Fibroblast of skin of scalp (primary cell): Measurements from ENCODE around the gene BICD2.

Experiments
- DNase-seq: peaks from one replicate; pipeline ENCODE4 v3.0.0-alpha.2; 2013

Gene BICD2

DNA sequence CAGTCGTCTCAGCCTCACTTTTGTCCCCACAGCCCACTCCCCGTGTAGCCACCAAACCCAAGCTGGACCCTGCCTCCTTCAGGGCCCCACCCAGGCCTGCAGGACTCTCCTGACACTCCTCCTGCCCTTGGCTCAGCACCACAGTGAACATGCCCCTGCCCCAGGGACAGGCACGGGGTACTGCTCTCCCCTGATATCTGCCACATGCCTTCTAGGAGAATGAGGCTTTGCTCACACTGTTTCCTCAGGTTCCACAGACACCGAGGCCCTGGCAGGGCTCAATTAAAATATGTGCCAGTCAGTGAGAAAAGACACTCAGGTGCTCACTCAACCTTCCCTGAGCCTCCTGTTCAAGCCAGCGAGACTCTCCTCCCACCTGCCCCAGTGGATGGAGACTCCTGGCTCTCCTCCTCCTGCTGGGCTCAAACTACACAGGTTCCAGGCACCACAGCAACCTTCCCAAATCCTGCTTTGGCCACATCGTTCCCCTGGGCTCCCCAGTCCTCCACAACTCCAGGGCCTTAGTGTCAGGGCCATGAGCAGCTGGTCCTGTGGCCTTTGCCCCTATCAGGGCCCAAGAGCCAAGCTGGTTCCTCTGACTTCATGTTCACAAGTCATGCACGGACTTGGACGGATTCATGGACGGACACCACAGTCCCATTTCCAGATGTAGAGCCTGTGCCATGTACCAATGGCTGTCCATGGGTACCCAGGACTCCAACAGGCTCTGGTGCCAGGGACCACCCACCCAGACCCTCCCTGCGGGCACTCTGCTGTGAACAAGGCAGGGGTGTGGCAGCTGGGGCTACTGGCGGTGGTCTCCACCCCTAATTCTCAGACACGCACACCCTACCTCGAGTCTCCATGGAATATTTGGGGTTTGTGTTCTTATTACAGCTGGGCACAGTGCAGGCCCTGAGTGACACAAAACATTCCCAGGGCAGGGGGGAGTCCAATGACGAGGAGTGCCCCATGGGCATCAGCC lies 36.6 kb downstream of the BICD2 start:
- DNase-seq = no peak

DNA sequence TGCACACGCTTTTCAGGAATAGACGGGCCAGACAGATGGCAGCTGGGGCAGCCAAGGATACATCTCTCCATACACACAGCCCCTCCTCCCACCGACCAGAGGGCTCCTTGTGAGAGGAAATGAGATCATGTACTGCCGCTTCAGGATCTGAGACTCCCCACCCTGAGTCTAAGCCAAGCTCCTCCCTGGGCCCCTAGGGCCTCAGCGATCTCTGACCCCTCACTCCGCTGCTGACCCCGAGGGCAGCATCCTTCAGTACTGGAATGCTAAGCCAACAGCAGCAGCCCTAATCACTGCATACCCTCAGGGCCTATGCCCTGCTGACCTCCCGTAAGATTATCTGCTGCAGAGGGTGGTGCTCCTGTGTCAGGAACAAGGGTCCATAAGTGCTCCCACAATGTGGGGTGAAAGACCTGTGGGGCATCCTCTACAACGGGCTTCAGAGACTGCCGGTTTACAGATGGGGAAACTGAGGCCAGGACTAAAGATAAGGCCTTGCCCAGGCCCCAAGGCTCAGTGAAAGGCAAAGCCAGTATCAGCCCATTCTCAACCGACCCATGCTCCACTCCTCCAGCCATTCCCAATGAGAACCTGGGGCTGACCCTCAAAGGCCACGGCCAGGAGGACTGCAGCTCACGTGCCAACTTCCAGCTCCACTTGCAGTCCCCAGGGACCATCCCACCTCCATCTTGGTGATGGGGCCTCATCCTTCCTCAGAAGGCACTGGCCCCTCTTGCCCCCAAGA lies 37.5 kb downstream of the BICD2 start:
- peak; percentile 15 for DNase-seq

- no peak for DNase-seq
These were observed 38.3 kb downstream of the BICD2 start for GRCh38 chr9:92726348-92726747.

- no peak for DNase-seq
These were observed 38.9 kb downstream of the BICD2 start for GRCh38 chr9:92725766-92726165.

DNA sequence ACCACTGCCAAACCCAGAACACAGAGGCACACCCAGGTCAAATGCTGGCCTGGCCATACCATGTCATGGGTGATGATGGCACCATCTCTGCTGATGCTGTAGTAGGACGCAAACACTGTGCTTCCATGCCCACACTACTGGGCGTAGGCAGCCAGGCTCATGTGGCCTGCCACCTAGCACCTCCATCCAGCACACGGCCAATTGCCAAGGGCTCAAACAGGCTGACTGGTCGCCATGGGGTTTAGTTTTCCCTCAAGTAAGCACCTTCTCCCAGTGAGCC lies 39.4 kb downstream of the BICD2 start:
- DNase-seq = no peak

DNA sequence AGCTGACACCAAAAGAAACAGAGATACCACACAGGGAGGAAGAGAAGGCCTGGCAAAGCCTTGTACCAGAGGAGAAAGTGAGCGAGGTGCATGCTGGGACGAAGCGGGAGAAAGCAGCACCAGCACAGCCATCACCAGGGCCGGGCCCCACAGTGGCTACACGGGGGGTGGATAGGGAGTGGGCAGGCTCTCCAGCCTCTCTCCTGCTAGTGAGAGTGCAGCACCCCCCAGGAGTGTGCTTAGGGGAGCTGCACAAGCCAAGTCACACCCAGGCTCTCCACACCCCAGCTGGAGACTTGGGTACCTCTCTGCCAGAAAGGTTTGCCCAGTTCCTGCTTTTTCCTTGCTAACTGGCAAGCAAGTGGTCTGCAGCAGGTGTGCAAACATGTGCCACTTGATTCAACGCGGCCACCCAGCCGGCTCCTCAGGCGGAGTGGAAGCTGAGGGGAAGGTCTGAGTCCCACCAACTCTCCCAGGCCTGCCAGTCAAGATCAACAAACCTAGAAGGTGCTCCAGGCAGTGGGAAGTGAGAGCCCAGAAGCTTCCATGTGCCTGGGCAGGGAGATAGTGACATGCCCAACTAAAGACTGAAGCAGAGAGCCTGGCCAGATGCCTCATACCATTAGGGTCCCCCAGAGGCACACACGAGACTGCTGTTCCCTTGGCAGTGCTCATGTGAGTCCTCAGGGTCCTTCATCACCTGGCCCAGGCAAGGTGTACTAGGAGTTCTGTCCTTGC lies 39.9 kb downstream of the BICD2 start:
- no peak for DNase-seq

- DNase-seq = no peak
These were observed 40.8 kb downstream of the BICD2 start for GRCh38 chr9:92723801-92724323.

GRCh38 chr9:92723299-92723625 lies 41.4 kb downstream of the BICD2 start:
- peak; percentile 31 for DNase-seq

DNA sequence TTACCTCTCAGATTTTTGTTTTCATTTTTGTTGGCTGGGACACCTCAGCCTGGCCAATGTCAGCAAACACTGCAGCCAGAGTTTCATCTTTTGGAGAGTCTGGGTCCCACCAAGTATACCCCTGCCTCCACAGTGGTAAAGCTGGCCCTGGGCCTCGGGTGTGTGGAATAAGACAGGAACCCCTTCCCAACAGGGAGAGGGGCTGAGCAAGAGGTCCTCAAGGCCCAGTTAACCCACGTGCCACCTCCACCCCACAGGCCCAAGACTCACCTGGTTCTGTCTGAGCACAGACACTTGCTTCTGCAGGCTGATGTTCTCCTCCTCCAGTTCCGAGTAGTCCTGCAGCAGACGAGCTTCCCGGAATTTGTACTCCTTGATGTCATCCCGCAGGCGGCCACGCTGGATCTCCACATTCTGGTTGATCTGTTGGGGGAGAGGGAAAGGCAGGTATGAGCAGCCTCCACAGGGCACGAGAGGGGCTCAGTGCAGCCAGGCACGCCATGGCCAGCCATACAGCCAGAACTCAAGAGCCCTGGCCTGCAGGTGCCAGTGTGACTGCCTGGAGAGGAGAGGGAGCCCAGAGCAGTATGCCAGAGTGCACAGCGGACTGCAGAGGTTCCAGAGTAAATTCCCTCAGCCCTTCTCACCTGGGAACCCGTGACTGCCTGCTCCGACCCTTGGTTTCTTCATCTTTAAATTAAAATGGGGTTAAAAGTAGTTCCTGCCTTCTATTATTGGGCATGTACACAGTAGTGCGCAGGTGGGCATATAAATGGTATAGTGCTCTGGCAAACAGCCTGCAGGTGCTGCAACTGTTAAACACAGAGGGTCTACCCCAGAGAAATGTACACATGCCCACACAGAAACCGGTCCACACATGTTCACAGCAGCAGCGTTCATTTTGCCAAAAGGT lies 42.0 kb downstream of the BICD2 start:
- no peak for DNase-seq

- DNase-seq = no peak
These were observed 43.1 kb downstream of the BICD2 start for GRCh38 chr9:92721548-92721947.

DNA sequence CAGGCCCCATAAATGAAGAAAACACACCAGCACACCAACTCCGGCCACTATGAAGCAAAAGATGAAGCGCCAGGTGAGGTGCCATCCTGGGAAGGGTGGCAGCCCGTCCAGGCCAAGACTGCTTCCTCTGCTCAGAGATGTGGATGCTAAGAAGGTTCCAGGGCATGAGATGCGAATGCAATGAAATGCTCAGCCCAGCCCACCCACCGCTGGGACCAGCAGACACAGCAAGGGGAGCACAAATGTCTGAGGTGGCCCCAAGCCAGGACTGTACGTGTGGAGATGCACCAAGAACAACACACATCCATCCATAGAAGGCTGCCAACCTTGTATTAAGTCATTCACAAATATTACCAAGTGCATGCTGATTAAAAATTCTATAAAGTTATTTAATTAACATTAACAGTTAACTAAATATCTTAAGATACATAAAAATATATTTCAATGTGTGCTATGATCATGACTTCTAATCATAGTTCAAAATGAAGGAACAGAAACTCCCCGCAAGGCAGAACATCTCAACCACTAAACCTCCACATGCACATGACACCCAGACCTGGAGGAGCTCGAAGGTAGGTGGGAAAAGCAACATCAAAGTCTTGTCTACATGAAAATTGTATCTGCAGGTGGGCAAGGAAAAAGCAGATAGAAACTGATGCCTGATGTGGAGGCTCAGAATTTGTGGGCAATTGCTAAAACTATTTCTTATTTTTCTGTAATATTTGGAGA lies 43.7 kb downstream of the BICD2 start:
- no peak for DNase-seq

DNA sequence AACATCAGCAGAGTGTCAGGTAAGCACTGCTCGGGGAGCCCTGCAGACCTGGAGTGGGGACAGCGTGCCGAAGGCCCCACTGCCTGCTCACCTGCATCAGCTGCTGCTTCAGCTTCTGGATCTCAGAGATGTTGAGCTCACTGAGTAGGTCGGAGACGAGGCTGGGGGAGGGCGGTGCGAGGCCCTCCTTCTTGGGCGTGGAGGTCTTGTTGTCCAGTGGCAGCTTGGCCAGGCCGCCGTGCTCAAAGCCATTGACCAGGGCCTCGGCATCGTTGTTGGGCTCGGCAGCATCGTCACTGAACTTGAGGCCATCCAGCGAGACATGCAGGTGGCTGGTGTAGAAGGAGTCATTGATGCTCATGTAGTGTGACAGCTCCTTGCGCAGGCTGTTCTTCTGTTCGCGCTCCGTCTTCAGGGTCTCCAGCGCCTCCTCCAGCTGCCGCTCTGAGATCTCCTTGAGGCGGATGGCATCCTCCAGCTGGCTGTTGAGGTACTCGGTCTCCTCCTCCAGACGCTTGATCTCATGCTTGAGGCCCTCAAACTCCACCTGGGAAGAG lies 44.3 kb downstream of the BICD2 start:
- no peak for DNase-seq

- no peak for DNase-seq
These were observed 45.5 kb downstream of the BICD2 start for GRCh38 chr9:92719028-92719647.

DNA sequence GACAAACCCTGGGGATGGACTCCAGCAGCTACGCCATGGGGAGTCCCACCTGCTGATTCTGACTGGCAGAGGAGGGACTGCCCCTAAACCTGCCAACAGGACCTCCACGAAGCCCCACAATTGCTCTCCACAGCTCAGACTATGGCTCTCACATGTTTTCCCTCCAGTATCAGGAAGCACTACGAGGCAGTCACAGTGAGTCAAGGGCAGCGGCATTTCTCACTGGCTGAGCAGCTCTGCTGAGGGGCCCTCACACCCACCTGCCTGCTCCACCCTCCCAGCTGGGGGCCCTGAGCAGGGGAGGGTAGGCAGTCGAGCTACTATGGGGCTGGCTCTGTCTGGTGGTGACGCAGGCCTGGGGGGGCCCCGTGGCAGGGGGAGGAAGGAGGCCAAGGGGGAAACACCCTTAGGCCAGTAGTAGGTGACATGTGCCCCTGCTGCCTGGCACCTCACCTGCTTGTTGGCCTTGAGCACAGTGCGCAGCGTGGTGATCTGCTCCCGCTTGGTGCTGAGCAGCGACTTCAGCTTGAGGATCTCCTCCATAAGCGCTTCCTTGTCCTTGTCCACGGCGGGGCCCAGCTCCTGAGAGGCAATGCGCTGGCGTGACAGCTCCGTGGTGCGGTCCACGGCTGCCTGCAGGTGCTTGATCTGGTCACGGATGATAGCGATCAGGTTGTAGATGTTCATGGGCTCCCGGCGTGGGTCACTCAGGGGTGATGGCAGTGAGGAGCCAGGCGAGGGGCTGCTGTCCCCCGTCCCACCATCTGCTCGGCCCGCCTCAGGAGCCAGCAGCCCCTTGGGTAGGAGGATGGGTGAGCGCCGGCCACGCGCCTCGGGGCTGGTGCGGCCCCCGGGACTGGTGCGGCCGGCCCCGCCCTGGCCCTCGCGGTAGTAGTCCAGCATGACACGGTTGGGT lies 46.3 kb downstream of the BICD2 start:
- no peak for DNase-seq

- DNase-seq = no peak
These were observed 47.2 kb downstream of the BICD2 start for GRCh38 chr9:92717201-92718085.

DNA sequence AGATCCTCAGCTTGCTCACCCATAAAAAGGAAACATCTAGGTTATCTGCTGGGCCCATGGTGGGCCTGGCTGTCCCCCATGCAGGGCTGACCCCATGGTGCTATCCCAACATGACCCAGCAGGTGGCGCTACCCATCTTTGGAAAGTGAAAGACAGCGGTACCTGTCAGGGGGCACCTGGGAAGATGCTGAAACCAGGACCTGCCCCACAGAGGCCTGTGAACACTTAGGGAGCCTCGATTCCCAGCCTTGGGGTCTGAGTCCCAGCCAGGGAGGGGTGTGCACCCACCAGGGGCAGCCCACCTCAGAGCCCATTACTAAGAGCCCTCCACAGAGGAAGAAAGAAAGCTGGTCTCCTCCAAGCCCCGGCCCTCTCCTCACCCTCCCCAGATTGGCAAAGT lies 48.1 kb downstream of the BICD2 start:
- DNase-seq = peak; percentile 41

DNA sequence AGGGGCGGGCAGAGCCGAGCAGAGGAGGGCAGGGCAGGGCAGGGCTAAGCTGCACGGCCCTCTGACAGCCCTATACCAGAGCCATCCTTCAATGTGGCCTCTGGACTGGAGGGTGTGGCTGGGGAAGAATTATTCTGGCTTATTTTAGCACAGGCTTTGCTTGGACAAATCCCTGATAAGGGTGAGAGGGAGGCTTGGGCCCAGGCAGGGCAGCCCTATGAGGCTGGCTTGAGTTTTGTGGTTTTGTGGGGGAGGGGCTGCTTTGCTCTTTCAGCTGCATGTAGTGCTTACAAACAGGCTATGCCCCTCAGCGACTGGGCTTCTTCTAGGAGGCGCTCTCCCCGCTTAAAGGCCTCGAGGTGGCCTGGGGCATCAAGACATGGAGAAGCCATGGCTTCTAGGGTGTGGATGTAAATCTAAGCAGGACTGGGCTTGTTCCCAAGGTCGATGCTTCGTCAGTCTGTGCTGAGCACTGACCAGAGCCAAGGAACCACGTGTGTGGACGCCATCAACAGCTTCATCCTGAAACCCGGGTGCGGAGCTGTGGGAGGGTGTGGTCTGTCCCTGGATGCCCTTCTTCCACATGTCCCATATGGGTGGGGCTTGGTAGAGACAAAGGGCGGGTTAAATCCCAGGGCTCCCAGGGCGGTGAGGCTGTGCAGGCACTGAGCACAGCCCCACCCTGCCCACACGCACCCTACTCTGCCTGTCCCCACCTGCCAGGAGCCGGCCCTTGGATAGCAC lies 49.0 kb downstream of the BICD2 start:
- DNase-seq = no peak
